ENCODE measurements around the gene C3orf52.

Gene C3orf52

DNA sequence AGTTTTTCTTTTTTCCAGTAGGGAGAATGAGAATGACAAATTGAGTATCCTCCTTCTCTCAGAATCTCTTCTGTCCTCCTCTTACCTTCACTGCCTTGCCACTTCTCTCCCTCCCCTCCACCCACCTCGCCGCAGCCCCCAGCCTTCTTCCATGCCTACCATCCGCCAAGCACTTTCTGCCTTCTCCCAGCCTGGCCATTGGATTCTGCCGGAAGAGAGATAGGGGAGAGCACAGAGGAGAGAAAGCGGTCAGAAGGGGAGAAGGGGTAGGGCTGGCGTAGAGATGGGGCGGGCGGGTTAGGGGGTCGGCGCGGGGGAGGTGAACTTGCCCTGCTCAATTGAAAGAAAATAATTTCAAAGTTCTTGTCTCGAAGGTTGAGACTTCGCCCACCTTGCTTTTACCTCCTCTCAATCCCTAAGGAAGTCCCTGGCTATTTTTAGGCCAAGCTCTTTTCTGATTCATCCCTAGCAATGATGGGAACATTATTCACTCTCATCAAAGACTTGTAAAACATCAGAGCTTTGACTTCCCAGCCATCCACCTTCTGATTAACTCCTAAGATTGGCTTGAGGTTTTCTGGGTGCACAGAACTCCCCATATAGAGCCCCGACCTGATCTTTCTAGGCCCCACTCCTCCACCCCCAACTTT, 811 bp downstream of the C3orf52 start:
- DNase-seq, result no peak

DNA sequence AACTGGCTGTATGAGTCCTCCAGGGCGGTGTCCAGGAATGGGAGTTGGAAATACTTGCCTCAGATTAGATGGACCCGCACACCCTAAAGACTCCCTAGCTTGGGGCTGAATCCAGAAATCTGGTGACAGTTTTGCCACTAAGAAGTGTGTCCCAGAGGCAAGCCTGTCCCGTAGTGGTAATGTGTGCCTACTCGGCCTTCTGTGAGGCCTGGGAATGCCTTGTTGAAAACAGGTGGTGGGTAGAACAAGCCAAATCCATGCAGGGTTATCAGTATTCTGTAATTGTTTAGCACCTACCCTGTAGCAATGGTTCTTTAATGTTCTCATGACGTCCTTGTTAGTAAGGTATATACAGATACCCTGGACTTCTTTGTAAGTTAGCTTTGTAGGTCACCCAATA, 1.6 kb downstream of the C3orf52 start:
- DNase-seq, result no peak

GRCh38 chr3:112088944-112089343, 2.8 kb downstream of the C3orf52 start:
- no peak for DNase-seq

DNA sequence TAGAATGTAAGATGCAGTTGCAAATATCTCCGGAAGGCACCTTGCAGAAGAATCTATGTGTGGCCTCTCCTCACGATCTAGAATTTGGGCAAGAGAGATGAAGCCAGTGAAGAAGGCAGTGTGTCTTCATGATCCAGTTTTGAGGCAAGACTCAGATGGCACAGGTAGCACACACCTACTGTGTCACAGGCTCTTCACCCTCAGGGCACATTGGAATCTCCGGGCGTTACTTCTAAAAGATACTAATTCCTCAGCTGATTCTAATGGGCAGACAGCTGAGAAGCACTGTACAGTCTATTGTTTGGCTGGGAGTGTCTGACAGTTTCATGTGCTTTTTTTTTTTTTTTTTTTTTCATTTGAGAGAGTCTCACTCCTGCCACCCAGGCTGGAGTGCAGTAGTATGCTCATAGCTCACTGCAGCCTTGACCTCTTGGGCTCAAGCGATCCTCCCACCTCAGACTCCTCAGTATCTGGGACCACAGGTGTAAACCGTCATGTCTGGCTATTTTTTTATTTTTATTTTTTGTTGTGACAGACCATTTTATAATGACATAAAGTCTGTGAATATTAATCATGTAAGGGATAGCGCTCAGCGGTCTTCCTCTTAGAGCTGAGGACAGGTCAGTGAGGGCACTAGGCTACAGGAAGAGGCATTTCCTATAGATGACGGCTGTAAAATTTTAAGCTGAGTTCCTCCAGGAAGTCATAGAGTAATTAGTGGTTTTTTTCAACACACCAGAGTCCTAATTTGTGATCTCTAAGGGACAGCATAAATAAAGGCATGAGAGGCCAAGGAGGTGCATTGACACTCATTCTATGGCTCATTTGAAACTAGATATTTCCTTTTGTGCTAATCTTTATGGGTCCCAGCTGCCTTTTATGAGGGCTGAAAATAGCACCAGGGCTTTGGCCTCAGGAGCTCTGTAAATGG, 4.0 kb downstream of the C3orf52 start:
- no peak for DNase-seq

- DNase-seq, result peak; percentile 17 to 22
Observed at GRCh38 chr3:112090887-112091586, 4.8 kb downstream of the C3orf52 start.

DNA sequence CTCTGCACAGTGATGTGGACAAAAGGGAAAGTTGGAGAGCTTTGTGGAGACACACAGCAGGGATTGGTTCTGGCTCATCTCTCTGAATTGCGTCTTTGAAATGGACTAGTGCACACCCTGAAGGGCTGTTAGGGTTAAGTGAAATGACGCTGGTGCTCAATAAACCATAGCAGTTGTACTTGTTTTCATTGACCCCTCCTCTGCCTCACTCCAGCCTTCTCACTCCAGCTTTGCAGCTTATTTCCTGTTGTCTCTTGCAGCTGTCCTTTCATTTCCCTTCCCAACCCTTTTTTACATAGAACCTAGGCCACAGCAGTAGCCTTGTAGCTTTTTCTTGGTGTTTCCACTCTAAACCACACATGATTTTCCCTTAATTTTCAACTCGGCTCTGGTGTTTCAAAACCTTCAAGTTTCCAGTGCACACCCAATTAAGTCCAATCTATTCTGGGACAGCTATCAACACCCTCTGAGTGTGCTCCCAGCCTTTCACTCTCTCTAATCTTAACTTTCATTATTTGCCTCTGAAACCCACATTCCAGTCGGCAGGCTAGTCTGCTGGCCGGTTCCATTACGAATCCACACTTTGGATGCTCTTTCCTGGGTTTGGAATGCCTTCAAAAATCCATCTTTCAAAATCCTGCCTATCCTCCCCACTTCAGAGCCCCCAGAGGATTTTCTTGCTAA, 6.4 kb downstream of the C3orf52 start:
- DNase-seq, result no peak

DNA sequence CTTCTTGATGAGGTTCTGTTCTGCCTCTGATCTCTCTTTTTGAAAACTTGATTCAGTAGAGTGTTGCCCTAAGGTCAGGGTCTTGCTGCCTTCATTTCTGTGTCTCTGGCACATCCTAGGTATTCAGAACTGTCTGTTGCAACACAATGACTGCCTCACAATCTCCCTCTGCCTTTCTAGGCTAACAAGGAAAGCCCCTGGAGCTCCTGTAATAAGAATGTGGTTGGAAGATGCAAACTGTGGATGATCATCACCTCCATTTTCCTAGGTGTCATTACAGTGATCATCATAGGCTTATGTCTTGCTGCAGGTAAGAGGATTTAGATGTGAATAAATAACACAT, 7.0 kb downstream of the C3orf52 start:
- no peak for DNase-seq

GRCh38 chr3:112095731-112096130, 9.5 kb downstream of the C3orf52 start:
- no peak for DNase-seq

- DNase-seq, result no peak
Observed at GRCh38 chr3:112096176-112096575, 10.0 kb downstream of the C3orf52 start.

DNA sequence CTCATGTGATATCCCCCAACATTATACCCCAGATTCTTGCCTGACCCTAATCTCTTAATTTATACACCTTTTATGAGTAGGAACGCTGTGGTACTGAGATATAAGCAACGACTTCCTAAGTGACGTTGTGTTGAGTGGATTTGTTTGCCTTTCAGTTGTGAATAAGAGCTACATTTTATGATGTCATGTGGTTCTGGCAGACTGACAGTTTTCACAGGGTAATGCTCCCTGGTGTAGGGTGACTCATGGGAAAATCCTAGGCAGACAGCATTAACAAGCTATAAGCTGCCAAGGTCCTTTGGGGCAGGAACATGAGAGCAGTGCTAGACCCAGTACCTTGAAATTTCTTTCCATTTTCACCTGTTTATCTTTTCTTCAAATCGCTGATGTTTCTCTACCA, 11.2 kb downstream of the C3orf52 start:
- no peak for DNase-seq

GRCh38 chr3:112101916-112102315, 15.7 kb downstream of the C3orf52 start:
- no peak for DNase-seq

GRCh38 chr3:112104774-112105173, 18.6 kb downstream of the C3orf52 start:
- no peak for DNase-seq

- no peak for DNase-seq
Observed at GRCh38 chr3:112109322-112109721, 23.1 kb downstream of the C3orf52 start.

DNA sequence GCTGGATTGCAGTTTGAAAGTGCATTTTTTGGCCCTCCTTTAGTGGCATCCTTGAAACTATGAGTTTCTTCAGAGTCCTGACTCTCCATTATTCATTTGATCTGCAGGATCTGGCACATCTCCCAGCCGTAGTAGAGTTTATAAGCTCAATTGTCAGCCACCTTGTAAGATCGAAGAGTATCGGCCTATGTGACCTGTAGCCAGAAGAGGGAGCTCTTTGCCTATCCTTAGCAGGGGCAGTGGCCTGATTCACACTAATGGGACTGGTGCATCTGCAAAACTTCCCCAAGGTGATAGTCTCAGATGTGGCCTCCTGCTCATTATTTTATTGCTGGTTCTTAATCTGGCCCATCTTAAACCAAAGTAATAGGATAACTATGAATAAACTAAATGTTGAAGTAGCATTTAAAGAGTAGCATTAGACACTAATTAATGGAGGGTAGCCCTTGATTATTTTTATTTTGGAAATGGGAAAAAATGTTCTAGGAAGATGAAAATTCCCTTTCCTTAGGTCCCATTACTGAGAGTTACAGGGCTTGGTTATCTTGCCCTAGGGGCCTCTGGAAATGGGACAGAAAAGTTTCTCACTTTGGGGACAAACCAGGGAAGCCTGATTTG, 25.7 kb downstream of the C3orf52 start:
- peak in 1 of 2 experiments; percentile 15 for DNase-seq

GRCh38 chr3:112114576-112115160, 28.5 kb downstream of the C3orf52 start:
- no peak for DNase-seq

DNA sequence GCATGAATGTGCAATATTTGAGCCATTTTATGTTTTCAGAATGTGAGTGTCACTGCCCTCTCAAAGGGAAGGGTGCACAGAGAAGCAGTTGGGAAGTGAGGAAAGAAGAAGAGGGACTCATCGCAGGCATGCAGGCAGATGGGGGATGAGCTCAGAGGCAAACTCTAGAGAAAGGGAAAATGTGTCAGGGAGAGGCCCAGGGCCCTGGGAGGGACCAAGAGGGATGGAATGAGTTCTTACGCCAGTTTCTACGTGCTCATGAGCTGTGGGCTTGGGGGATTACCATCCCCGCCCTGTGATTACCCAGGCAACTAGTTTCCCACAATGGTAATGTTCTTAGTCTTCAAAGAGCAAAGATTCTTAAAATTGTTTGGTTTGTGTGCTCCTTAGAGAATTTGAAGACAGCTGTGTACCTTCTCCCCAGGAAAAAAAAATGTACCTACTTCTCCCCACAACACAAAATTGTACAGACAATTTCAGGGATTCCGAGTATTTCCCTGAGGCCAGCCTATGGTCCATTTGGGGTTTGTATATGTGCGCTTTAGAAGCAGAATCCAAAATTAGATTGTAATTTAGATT, 29.1 kb downstream of the C3orf52 start:
- no peak for DNase-seq

- DNase-seq, result no peak
Observed at GRCh38 chr3:112115806-112116383, 29.7 kb downstream of the C3orf52 start.

DNA sequence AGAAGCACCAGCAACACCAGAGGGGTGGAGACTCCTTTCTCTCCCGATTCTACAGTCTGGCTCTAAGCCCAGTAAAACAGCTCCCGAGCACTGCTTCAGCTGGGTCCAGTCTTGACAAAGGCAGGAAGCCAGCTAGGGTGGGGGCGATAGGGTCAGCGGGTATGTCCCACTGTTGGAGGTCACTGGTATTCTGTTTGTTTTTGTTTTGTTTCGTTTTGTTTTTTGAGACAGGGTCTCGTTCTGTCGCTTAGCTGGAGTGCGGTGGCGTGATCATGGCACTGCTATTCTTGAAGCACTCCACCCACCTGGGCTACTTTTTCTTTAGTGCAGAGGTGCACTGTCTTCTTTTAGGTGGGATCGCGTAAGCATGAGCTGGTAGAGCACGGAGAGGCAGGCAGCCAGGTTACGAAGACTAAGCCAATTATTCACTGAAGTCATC, 30.6 kb downstream of the C3orf52 start:
- no peak for DNase-seq

DNA sequence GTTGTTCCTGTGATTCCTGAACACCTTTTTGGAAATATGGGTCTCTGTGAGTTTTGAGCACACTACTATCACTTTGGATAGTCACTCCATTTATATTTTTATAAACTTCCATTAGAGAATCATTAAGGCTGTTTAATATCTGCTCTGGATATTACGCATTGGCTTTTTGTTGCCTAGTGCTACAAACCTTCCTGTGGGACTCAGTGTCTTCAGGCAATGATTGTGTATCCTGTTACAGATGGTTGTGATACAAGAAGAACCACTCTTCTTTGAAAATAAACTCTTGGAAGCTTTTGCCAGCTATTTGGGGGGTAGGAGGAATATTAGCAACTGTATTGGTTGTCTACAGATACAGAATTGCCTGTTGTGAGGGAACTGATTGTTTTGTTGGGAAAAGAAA, 31.2 kb downstream of the C3orf52 start:
- no peak for DNase-seq

DNA sequence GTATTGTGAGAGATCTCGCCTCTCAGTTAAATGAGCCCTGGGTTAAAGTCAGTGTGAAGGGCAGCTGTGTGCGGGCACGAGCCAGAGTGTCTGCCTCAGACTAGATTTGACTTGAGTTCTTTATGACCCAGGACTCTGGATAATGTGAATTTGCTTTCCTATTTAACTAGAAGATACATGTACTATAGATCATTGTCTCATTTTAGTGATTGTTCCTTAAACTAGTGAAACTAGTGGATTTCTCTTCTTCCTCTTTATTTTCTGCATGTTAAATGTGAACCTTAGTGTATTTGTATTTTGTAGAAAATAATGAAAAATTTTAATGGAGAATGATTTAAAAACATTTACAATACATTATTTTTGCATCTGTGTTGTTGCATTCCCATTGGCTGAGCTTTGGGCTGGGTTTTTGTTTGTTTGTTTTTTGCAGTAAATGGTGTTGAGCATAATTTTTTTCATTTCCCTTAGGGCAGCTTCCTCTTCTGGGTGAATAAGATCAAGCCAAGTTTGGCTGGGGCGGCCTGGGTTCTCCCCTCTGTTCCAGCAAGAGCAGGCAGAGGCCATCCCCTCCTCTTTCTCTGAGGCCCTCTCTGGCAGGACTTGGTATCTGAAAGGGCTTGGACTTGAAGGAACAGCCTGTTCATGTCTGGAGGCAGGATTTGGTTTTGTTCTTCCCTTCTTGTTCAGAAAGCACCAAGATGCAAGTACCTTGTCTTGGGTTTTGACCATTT, 31.8 kb downstream of the C3orf52 start:
- DNase-seq, result no peak

All from NCI-H187 (cell line).